Activated gamma-delta T cell (primary cell): ENCODE data around the gene DMRTA2.

Experiments
- DNase-seq: peaks from one replicate; lab custom pipeline; 2025; lab: John Stamatoyannopoulos, UW
- total RNA-seq, 2 donors: gene quantifications; one replicate each; lab custom pipeline; 2026; lab: John Stamatoyannopoulos, UW

Gene DMRTA2
- total RNA-seq = 0.09 to 0.20 reads per million in 2 donors

DNA sequence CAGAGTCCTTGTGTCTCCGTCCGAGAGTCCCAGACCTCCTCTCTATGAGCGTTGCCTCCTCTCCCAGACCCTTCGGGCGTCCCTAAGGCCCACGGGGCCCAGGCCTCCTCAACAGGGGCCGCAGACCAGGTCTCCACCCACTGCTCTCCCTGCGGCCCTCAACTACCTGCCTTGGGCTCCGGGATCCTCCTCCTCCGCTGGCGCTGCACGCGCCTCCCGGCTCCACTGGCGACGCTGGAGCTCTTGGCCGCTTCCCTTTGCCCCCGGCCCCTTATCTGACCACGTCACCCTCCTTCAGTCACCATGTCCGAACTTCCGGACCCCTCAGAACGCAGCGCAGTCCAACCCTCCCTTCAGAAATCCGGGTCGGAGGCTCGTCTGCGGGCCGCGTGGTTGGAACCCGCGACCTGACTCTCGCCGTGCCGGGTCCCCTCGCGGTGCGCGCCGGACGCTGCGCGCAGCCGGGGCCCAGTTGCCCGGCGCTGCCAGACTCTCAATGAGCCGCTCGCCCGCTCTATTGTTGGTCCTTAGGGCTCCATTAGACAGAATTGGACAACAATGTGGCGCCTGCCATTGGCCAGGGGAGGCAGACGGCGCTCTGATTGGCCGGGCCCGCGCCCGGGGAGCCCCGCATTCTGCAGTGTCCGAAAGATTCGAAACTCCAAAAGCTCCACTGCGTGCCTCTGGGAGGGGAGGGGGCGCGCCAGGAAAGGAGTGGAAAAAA is at the start of gene DMRTA2:
TSS of gene DMRTA2 (minus strand) at position 498 of the 724 bp plus-strand sequence. CDS start 1,907 bp downstream, outside the sequence.
- no peak for DNase-seq

DNA sequence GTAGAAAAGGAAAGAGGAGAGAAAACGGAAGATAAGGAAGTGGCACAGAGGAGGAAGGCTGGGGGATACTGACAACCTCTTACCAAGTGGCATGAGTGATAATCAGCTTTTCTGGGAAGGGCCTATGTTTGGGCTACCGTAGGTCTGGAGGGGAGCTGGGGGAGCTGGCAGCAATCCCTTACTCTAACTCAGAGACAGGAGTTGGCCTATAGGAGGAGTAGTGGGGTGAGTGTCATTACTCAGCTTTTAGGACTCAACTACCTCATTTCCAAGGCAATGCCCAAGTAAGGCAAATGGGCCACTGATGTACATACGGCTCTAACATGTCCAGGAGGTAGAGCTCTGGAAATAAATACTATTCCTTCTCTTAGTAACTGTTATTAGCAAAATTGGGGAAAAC is 48.7 kb upstream of the DMRTA2 start:
- DNase-seq = no peak

DNA sequence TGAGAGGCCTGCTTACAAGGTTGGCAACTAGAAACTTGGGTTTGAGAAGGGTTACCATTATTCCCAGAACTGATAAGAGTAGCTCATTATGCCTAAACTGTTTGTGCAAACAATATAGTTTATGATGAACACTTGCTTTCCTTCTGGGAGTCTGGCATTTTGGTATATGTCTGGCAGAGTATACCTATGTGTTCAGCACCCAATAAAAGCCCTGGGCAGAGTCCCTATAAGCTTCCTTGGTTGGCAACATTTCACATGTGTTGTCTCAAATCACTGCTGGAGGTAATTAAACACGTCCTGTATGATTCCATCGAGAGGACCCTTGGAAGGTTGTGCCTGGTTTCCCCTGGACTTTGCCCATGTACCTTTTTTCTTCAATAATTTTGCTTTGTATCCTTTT is 39.7 kb upstream of the DMRTA2 start:
- no peak for DNase-seq

- DNase-seq = no peak
These were observed 35.3 kb upstream of the DMRTA2 start for GRCh38 chr1:50458507-50458906.

DNA sequence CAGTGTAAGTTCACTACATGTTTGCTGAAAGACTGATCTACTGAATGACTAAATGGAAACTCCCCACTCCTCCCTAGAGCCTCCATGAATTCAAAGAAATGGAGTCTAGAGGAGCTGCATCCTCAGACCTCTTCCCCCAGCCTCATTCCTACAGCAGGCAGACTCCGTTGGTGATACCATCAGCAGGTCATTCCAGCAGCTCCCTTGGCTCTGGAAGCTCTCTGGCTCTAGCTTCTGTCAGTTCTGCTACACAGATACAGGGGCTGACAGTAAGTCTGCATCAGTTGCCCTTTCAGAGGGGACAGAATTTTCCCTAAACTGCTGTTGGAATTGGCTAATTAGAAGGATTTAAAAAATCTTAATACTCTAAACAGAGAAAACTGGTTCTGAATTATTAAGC is 31.7 kb upstream of the DMRTA2 start:
- no peak for DNase-seq

- no peak for DNase-seq
These were observed 30.0 kb upstream of the DMRTA2 start for GRCh38 chr1:50453266-50453665.

DNA sequence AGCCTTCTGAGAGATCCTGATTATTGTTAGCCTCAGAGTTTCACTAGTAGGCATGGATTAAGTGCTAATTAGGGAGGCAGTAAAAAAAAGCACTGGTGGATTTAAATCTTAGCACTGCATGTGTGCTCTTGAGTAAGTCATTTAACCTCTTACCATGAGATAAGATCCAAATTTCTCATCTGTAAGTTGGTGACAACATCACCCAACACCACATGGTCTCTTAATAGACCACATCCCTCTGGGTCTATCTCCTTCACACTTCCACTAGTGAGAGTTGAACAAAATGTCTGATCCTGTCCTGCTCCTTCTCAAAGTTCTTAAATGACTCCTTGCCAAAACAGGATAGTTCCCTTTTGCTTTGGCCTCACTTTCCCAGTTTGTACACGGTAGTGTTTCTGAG is 29.5 kb upstream of the DMRTA2 start:
- no peak for DNase-seq

- no peak for DNase-seq
These were observed 27.8 kb upstream of the DMRTA2 start for GRCh38 chr1:50450861-50451653.

- DNase-seq = no peak
These were observed 24.7 kb upstream of the DMRTA2 start for GRCh38 chr1:50447961-50448360.

DNA sequence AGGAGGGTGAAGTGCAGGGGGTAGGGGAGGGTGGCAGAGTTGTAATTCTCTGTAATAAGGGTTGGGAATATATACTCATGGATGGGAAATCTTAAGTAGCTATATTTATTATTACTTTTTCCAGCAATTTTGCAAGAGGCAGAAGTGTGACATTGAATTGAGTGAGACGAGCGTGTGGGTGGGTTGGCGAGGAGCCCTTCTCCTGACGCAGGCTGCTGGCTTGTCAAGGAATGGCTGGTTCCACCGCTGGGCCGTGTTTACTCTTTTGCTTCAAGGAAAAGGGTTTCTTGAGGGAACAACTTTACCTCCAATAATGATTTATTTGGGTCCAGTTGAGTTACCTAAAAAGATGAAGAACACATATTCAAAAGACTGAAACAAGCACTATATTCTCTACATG is 17.9 kb upstream of the DMRTA2 start:
- no peak for DNase-seq

GRCh38 chr1:50438945-50439344 is 15.7 kb upstream of the DMRTA2 start:
- DNase-seq = no peak

DNA sequence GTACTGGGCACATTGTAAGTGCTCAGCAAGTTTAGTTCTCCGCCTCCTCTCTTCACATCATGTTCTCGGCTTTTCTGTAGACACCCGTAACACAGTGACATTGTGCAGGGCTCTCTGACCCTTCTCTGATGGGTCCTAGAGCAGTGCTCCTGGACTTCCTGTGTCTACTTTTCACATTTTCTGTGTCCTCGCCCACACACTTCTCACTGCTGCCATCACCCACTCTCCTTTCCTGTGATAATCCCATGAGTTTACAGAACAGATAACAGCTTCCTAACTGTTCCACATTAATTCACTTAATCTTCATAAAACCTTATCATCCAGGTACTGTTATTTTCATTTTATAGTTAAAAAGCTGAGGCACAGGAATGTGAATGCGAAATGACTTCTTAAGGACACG is 13.2 kb upstream of the DMRTA2 start:
- no peak for DNase-seq

DNA sequence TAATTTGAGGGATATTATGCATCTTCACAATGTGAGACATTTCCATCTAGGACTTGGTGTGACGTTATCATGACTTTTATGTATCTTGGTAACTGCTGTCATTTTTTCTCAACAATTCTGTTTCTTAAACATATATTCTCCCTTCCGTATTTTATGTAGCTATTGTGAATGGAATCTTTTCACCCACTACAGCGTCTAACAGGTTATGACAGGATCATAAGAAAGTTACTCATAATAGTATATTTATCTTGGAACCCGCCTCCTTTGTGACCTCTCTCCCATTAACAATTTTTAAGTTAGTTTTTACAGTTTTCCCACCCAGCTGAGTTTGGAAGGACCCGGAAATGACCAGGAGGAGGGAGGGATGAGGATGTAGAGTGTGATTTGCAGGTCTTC is 6.8 kb upstream of the DMRTA2 start:
- DNase-seq = no peak

- no peak for DNase-seq
These were observed 4.9 kb upstream of the DMRTA2 start for GRCh38 chr1:50427818-50428779.

- no peak for DNase-seq
These were observed 4.0 kb upstream of the DMRTA2 start for GRCh38 chr1:50427086-50427817.

GRCh38 chr1:50426702-50427085 is 3.5 kb upstream of the DMRTA2 start:
- DNase-seq = no peak

- DNase-seq = no peak
These were observed 3.0 kb upstream of the DMRTA2 start for GRCh38 chr1:50426108-50426700.

DNA sequence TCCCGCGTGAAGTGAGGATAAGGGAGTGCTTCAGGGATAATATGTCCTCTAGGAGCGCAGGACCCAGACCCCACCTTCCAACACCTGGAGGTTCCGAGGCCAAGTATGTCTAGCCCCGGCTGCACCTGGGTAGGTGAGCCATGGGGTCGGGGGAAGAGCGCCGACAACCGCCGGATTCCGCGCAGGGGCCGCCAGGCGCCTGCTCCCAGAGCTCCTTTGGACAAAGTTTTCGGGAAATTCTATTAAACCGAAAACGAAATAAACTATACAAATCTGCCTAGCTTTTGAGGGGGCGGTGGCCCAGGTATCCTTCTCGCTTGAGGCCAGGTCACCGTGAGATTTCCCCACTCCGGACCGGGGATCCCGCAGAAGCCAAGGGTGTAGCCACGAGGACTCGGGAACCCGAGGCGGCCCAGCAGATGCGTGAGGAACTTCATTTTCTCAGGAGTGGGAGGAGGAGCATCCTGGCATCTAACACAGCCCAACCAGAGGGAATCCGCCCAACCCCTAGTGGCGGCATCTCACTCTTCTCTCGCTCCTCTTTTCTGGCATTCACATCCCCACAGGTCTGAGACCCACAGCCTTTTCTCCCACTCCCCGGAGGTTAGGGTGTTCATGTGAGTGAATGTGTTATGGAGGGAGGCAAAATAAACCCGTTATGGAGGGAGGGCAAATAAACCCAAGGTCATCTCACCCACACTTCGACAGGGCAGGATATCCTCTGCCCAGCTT is 2.3 kb upstream of the DMRTA2 start:
- DNase-seq = no peak

GRCh38 chr1:50424884-50425375 is 1.7 kb upstream of the DMRTA2 start:
- no peak for DNase-seq
